SU-DHL-6 (cell line): Measurements from ENCODE around the gene ZCCHC7.

Experiments
- H2AFZ ChIP-seq: fragments of 200-600 bp; sonication (generic); 2 replicates; pipeline ENCODE4 v1.6.1; 2014; ENCODE audit warnings: low read depth, mild to moderate bottlenecking, moderate library complexity, mixed read lengths, antibody characterized with exemption, low read length; ENCODE audit not compliant: severe bottlenecking
- H3F3A ChIP-seq: fragments of 200-600 bp; shearing (Covaris generic); 2 replicates; pipeline ENCODE4 v1.6.0; 2016; ENCODE audit warnings: antibody characterized with exemption, mild to moderate bottlenecking; ENCODE audit not compliant: insufficient read depth
- H3K27ac ChIP-seq: fragments of 200-600 bp; sonication (generic); 2 replicates; pipeline ENCODE4 v1.5.1; 2016; ENCODE audit warnings: low read depth, mild to moderate bottlenecking, low read length, moderate library complexity, mixed read lengths
- H3K27me3 ChIP-seq: fragments of 200-600 bp; sonication (generic), shearing (Covaris generic); 2 replicates; pipeline ENCODE4 v1.6.0; 2014; ENCODE audit warnings: mild to moderate bottlenecking, low read length
- H3K36me3 ChIP-seq: fragments of 200-600 bp; sonication (generic); 2 replicates; pipeline ENCODE4 v1.6.1; 2014; ENCODE audit warnings: mild to moderate bottlenecking, low read length, mixed read lengths
- H3K4me2 ChIP-seq: fragments of 300-600, 200-600 bp; shearing (Covaris generic), sonication (generic); 2 replicates; pipeline ENCODE4 v1.6.0; 2014; ENCODE audit warnings: low read length, low read depth, mild to moderate bottlenecking; ENCODE audit not compliant: poor library complexity, severe bottlenecking
- H3K4me3 ChIP-seq: fragments of 200-600 bp; sonication (generic); 2 replicates; pipeline ENCODE4 v1.5.1; 2014; ENCODE audit warnings: antibody characterized with exemption, low read length, mild to moderate bottlenecking, mixed read lengths; ENCODE audit not compliant: insufficient read depth, poor library complexity, severe bottlenecking
- H3K79me2 ChIP-seq: fragments of 200-600 bp; sonication (generic); 2 replicates; pipeline ENCODE4 v1.6.1; 2014; ENCODE audit warnings: mild to moderate bottlenecking, low read length, moderate library complexity; ENCODE audit not compliant: insufficient read depth
- H3K9ac ChIP-seq: fragments of 200-600 bp; sonication (generic); 2 replicates; pipeline ENCODE4 v1.7.0; 2014; ENCODE audit warnings: mild to moderate bottlenecking, low read length
- H3K9me2 ChIP-seq: fragments of 200-600 bp; sonication (generic); replicated peaks from 2 replicates; pipeline ENCODE4 v1.6.1; 2014; ENCODE audit warnings: low read length; ENCODE audit not compliant: insufficient read depth
- H3K9me3 ChIP-seq: fragments of 200-600 bp; sonication (generic); 2 replicates; pipeline ENCODE4 v1.6.1; 2014; ENCODE audit warnings: low read length, mixed read lengths; ENCODE audit not compliant: insufficient read depth
- H4K20me1 ChIP-seq: fragments of 200-600 bp; sonication (generic); 2 replicates; pipeline ENCODE4 v1.6.1; 2014; ENCODE audit warnings: low read depth, mild to moderate bottlenecking, antibody characterized with exemption, low read length, moderate library complexity, mixed read lengths
- CTCF ChIP-seq: fragments of 200-600 bp; sonication (generic); IDR thresholded peaks from one replicate; pipeline ENCODE4 v1.5.1; 2017; ENCODE audit warnings: antibody characterized with exemption, mild to moderate bottlenecking, low read length, moderate library complexity; ENCODE audit not compliant: insufficient read depth, poor library complexity, severe bottlenecking
- EZH2phosphoT487 ChIP-seq: fragments of 200-600 bp; sonication (generic), shearing (Covaris generic); conservative IDR thresholded peaks from 2 replicates; pipeline ENCODE4 v1.6.1; 2018; ENCODE audit warnings: mild to moderate bottlenecking, antibody characterized with exemption, low read length, moderate library complexity, mixed read lengths

ZCCHC7 gene

GRCh38 chr9:37152365-37152764 is 32.0 kb downstream of the ZCCHC7 start:
- Histone ChIP-seq H3K79me2 (peaks cover 87% of the 10 kb centered on the region), H4K20me1 (0 out of 2 replicates have a peak, but pooled peaks cover 6% of the 10 kb centered on the region), H3K36me3 (peaks cover 37% of the 10 kb centered on the region), H3K27me3 (no peaks in the 10 kb centered on the region), H3K27ac (no peak overlapping the region), H3K4me3 (no peak overlapping the region), H3K9ac (no peak overlapping the region), H2AFZ (no peak overlapping the region), H3K9me2 (no peaks in the 10 kb centered on the region), H3K9me3 (no peaks in the 10 kb centered on the region), H3K4me2 (no peak overlapping the region), H3F3A (peaks cover 36% of the 10 kb centered on the region)
- TF ChIP-seq CTCF = no peak
- TF ChIP-seq EZH2phosphoT487 = no peak

- H3K27me3 ChIP-seq = no peaks in the 10 kb centered on the region
- H3K27ac ChIP-seq = no peak overlapping the region
- TF ChIP-seq CTCF (no peak), EZH2phosphoT487 (no peak)
- no peaks in the 10 kb centered on the region for H3K9me3 ChIP-seq
- no peak overlapping the region for H2AFZ ChIP-seq
- H3K9ac ChIP-seq = no peak overlapping the region
- no peak overlapping the region for H3K4me3 ChIP-seq
- H3K36me3 ChIP-seq = peaks cover 35% of the 10 kb centered on the region
- no peaks in the 10 kb centered on the region for H3K9me2 ChIP-seq
- H3F3A ChIP-seq = peaks cover 4% of the 10 kb centered on the region; the same call in 1 of the 2 replicates
- no peak overlapping the region for H3K4me2 ChIP-seq
- H4K20me1 ChIP-seq = 0 out of 2 replicates have a peak, but pooled peaks cover 6% of the 10 kb centered on the region
- peaks cover 71% of the 10 kb centered on the region for H3K79me2 ChIP-seq
Measured at GRCh38 chr9:37155601-37156000, 35.2 kb downstream of the ZCCHC7 start.

DNA sequence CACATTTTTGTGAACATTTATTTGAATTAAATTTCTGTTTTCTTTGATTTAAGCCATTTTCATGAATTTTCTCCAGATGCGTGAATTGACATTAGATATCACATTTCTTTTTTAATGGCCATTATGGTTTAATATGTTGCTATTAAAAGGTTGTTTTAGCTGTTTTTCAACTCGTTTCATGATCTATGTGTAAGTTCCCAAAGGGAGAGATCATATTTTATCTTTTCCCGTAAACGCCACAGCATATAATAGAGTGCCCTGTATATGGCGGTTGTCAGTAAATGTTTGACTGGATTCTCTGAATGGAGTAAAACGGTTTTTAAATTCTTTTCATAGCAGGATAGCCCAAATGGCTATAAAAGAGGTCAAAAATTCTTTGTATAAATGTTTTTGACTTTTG is 35.8 kb downstream of the ZCCHC7 start:
- Histone ChIP-seq H3K4me2 (no peak overlapping the region), H3K9ac (no peak overlapping the region), H3K9me3 (no peaks in the 10 kb centered on the region), H3K4me3 (no peak overlapping the region), H3K79me2 (peaks cover 71% of the 10 kb centered on the region), H3K27ac (no peak overlapping the region), H3K9me2 (no peaks in the 10 kb centered on the region), H4K20me1 (0 out of 2 replicates have a peak, but pooled peaks cover 6% of the 10 kb centered on the region), H3F3A (peaks cover 3% of the 10 kb centered on the region; the same call in 1 of the 2 replicates), H2AFZ (no peak overlapping the region), H3K36me3 (peaks cover 35% of the 10 kb centered on the region), H3K27me3 (no peaks in the 10 kb centered on the region)
- TF ChIP-seq CTCF (no peak), EZH2phosphoT487 (no peak)
